ENCODE results near the gene SLC30A3. TPM values are rescaled to one million over a fixed set of nuclear protein-coding genes. Genes with fewer than 3 reads are reported as not detected.
A peak's percentile ranks its signal among the peaks of the same experiment; 100 is the strongest.

SLC30A3 gene
- total and polyA plus RNA-seq, 4 experiments from 2014 or later: not detected

DNA sequence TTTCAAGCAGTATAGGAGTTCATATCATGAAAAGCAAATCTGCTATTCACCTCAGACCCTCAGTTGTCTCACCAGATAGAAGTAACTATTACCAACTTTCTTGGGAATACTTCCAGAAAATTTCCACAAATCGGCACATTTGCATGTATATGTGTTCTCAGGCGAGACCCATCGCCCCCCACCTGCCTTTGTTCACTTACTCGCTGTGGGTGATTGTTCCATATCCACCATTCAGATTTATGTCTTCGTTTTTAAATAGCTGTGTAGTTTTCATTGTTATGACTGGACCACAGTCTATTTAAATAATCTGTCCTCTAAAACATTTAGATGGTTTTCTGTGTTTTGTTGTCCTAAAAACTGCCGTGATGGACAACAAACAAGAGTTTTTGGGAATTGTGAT lies 22.6 kb upstream of the SLC30A3 start:
- H3K27me3 ChIP-seq (ENCODE audit: insufficient read depth, low read length): peaks cover 6% of the 10 kb centered on the region
- DNase-seq: no peak
- ChIA-PET POLR2A (ENCODE audit: partially characterized antibody) (no interaction called here), CTCF (ENCODE audit: partially characterized antibody) (interaction anchor here (0.6 to 9.1 kb wide), 3 partner anchors 18 to 1430 kb away, joined by 3 to 121 read pairs (median 7); no protein-coding TSS in a partner anchor)
- no peaks in the 10 kb centered on the region for H3K4me1 ChIP-seq (ENCODE audit: insufficient read depth, low read length)
- Mint-ChIP-seq H3K36me3 (no peaks in the 10 kb centered on the region), H3K4me1 (no peaks in the 10 kb centered on the region), H3K27ac (no peak overlapping the region), H3K4me3 (no peak overlapping the region), H3K27me3 (peaks cover 8 to 19% of the 10 kb centered on the region in 2 donors), H3K9me3 (peaks cover 0 to 2% (median 0%) of the 10 kb centered on the region in 8 donors)
- H3K27ac ChIP-seq (ENCODE audit: low read depth, low read length): no peak overlapping the region
- no peak overlapping the region for H3K4me3 ChIP-seq (ENCODE audit: low read length in 2 of 2)
- intact Hi-C loops (cut with micrococcal nuclease): no loop called here
- H3K9me3 ChIP-seq (ENCODE audit: control insufficient read depth in 1 of 2, low read length in 2 of 2): no peaks in the 10 kb centered on the region
- H3K36me3 ChIP-seq (ENCODE audit: insufficient read depth, low read length): no peaks in the 10 kb centered on the region

DNA sequence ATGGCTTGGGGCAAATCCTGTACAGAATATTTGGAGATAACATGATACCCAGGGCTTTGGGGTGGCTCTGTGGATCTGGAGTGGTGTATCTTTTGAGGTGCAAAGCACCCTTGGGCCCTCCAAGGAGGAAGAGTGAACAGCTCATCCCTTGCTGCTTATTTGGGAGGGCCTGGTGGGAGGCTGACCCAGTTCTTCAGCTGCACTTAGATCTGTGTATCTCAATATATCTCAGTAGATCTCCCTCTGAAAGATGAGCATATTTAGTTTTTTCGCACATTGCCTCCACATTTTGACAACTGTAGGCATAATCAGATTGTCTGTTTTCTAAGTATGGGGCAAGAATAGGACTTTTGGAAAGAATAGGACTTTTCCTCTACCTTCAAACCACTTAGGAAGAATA lies 22.1 kb upstream of the SLC30A3 start:
- H3K36me3 ChIP-seq (ENCODE audit: insufficient read depth, low read length): no peaks in the 10 kb centered on the region
- POLR2A ChIA-PET (ENCODE audit: partially characterized antibody): no interaction called here
- H3K27ac ChIP-seq (ENCODE audit: low read depth, low read length): no peak overlapping the region
- H3K27me3 ChIP-seq (ENCODE audit: insufficient read depth, low read length): peaks cover 6% of the 10 kb centered on the region
- H3K4me1 ChIP-seq (ENCODE audit: insufficient read depth, low read length): no peaks in the 10 kb centered on the region
- intact Hi-C loops (cut with micrococcal nuclease): no loop called here
- DNase-seq: no peak
- no peak overlapping the region for H3K4me3 ChIP-seq (ENCODE audit: low read length in 2 of 2)
- H3K9me3 ChIP-seq (ENCODE audit: control insufficient read depth in 1 of 2, low read length in 2 of 2): no peaks in the 10 kb centered on the region
- no peaks in the 10 kb centered on the region for H3K36me3 Mint-ChIP-seq
- H3K27me3 Mint-ChIP-seq: peaks cover 8 to 19% of the 10 kb centered on the region in 2 donors
- CTCF ChIA-PET (ENCODE audit: partially characterized antibody): interaction anchor here (0.6 to 9.1 kb wide), 3 partner anchors 18 to 1429 kb away, joined by 3 to 121 read pairs (median 7); no protein-coding TSS in a partner anchor
- peaks cover 0 to under 1% (median under 1%) of the 10 kb centered on the region in 4 donors for H3K4me1 Mint-ChIP-seq
- no peak overlapping the region for H3K27ac Mint-ChIP-seq
- H3K4me3 Mint-ChIP-seq: no peak overlapping the region
- peaks cover 0 to 2% (median 0%) of the 10 kb centered on the region in 8 donors for H3K9me3 Mint-ChIP-seq

DNA sequence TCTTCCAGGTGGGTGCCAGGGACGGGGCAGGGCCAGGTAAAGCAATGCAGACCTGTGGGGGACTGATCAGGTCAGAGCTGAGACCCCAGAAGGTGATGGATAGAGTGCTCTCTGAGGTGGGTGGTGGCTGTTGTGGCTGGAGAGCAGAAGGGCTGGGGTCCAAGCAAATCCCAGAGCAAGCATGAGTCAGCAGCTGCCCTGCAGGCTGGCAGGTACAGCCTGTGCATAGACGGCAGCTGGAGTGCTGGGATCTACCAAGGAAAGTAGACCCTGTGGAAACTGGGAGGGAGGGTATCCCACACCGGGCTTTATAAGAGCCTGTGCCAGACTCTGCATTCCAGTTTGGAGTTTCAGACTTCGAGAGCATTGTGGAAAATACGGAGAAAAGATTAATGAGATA lies 20.0 kb upstream of the SLC30A3 start:
- Mint-ChIP-seq H3K36me3 (no peaks in the 10 kb centered on the region), H3K9me3 (peaks cover 0 to 2% (median 0%) of the 10 kb centered on the region in 8 donors), H3K4me3 (no peak overlapping the region), H3K27me3 (peaks cover 6 to 21% of the 10 kb centered on the region in 2 donors), H3K27ac (no peak overlapping the region), H3K4me1 (peaks cover 0 to 4% (median 1%) of the 10 kb centered on the region in 4 donors)
- H3K36me3 ChIP-seq (ENCODE audit: insufficient read depth, low read length): no peaks in the 10 kb centered on the region
- POLR2A ChIA-PET (ENCODE audit: partially characterized antibody): interaction anchor here (1.0 kb wide), 1 partner anchor 35 kb away, joined by 3 read pairs; no protein-coding TSS in a partner anchor
- H3K4me3 ChIP-seq (ENCODE audit: low read length in 2 of 2): no peak overlapping the region
- no peak for DNase-seq
- CTCF ChIA-PET (ENCODE audit: partially characterized antibody): interaction anchor here (1.2 to 9.1 kb wide), 7 partner anchors 10 to 437 kb away, joined by 3 to 125 read pairs (median 12); no protein-coding TSS in a partner anchor
- no peak overlapping the region for H3K27ac ChIP-seq (ENCODE audit: low read depth, low read length)
- H3K9me3 ChIP-seq (ENCODE audit: control insufficient read depth in 1 of 2, low read length in 2 of 2): no peaks in the 10 kb centered on the region
- intact Hi-C loops (cut with micrococcal nuclease): no loop called here
- H3K27me3 ChIP-seq (ENCODE audit: insufficient read depth, low read length): peaks cover 6% of the 10 kb centered on the region
- no peaks in the 10 kb centered on the region for H3K4me1 ChIP-seq (ENCODE audit: insufficient read depth, low read length)

GRCh38 chr2:27281855-27282559 lies 19.2 kb upstream of the SLC30A3 start, which contains the start of gene TRIM54:
TSS of gene TRIM54 (plus strand) at chr2:27282429. CDS start at chr2:27282732, 303 bp downstream.
- Histone ChIP-seq H3K4me3 (ENCODE audit: low read length in 2 of 2) (no peak within 1 kb of the TSS), H3K9me3 (ENCODE audit: control insufficient read depth in 1 of 2, low read length in 2 of 2) (no peaks in the 10 kb centered on the region), H3K36me3 (ENCODE audit: insufficient read depth, low read length) (no peaks in the 10 kb centered on the region), H3K27me3 (ENCODE audit: insufficient read depth, low read length) (peaks cover 6% of the 10 kb centered on the region), H3K27ac (ENCODE audit: low read depth, low read length) (no peak within 1 kb of the TSS), H3K4me1 (ENCODE audit: insufficient read depth, low read length) (no peaks in the 10 kb centered on the region)
- ChIA-PET POLR2A (ENCODE audit: partially characterized antibody) (interaction anchor here (1.0 kb wide), 1 partner anchor 34 kb away, joined by 3 read pairs; no protein-coding TSS in a partner anchor), CTCF (ENCODE audit: partially characterized antibody) (interaction anchor here (0.6 to 9.1 kb wide), 14 partner anchors 9 to 436 kb away, joined by 3 to 125 read pairs (median 16); partner anchors contain the start of gene SLC30A3)
- Mint-ChIP-seq H3K27me3 (peaks cover 11 to 25% of the 10 kb centered on the region in 2 donors), H3K36me3 (no peaks in the 10 kb centered on the region), H3K27ac (peak within 1 kb of the TSS in 1 of 7 donors; percentile 62), H3K9me3 (peaks cover 0 to 2% (median 0%) of the 10 kb centered on the region in 8 donors), H3K4me1 (peaks cover 0 to 4% (median 1%) of the 10 kb centered on the region in 4 donors), H3K4me3 (no peak within 1 kb of the TSS)
- intact Hi-C loops (cut with micrococcal nuclease): no loop called here
- no peak for DNase-seq

- no peak for DNase-seq
- Mint-ChIP-seq H3K27me3 (peaks cover 11 to 22% of the 10 kb centered on the region in 2 donors), H3K27ac (no peak overlapping the region), H3K9me3 (peaks cover 0 to 2% (median 0%) of the 10 kb centered on the region in 8 donors), H3K4me1 (peaks cover 0 to 4% (median 1%) of the 10 kb centered on the region in 4 donors), H3K36me3 (no peaks in the 10 kb centered on the region), H3K4me3 (no peak overlapping the region)
- POLR2A ChIA-PET (ENCODE audit: partially characterized antibody): no interaction called here
- no peak overlapping the region for H3K27ac ChIP-seq (ENCODE audit: low read depth, low read length)
- H3K9me3 ChIP-seq (ENCODE audit: control insufficient read depth in 1 of 2, low read length in 2 of 2): no peaks in the 10 kb centered on the region
- no peak overlapping the region for H3K4me3 ChIP-seq (ENCODE audit: low read length in 2 of 2)
- H3K4me1 ChIP-seq (ENCODE audit: insufficient read depth, low read length): no peaks in the 10 kb centered on the region
- no peaks in the 10 kb centered on the region for H3K36me3 ChIP-seq (ENCODE audit: insufficient read depth, low read length)
- intact Hi-C loops (cut with micrococcal nuclease): no loop called here
- CTCF ChIA-PET (ENCODE audit: partially characterized antibody): interaction anchor here (0.6 to 9.1 kb wide), 17 partner anchors 9 to 436 kb away, joined by 3 to 125 read pairs (median 7); partner anchors contain the start of gene SLC30A3
- peaks cover 6% of the 10 kb centered on the region for H3K27me3 ChIP-seq (ENCODE audit: insufficient read depth, low read length)
These were observed 18.6 kb upstream of the SLC30A3 start for GRCh38 chr2:27281442-27281841.

DNA sequence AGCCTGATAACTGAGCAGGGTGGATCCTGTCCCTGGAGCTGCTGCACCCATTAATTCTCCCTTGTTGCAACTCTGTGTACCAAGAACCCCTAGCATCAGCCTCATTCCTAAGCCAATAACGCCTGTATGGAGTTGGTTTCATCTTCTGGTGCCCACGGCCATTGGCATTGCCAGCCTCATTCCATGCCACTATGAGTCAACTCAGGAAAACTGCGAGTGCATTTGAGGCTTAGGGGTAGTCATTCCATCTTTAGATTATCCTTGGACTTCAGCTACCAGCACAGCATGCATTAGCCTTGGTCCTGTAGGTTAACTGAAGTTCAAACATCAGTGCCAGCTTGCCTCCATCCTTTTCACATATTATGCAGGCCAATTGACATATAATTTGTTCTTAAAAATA lies 18.0 kb upstream of the SLC30A3 start:
- Mint-ChIP-seq H3K9me3 (peaks cover 0 to 2% (median 0%) of the 10 kb centered on the region in 8 donors), H3K4me1 (peaks cover 0 to 4% (median 1%) of the 10 kb centered on the region in 4 donors), H3K36me3 (no peaks in the 10 kb centered on the region), H3K27me3 (peaks cover 11 to 22% of the 10 kb centered on the region in 2 donors), H3K4me3 (no peak overlapping the region), H3K27ac (no peak overlapping the region)
- intact Hi-C loops (cut with micrococcal nuclease): loop anchor here (1.0 kb wide), 5 partner anchors 16 to 435 kb away; no protein-coding TSS in a partner anchor
- Histone ChIP-seq H3K36me3 (ENCODE audit: insufficient read depth, low read length) (no peaks in the 10 kb centered on the region), H3K9me3 (ENCODE audit: control insufficient read depth in 1 of 2, low read length in 2 of 2) (no peaks in the 10 kb centered on the region), H3K4me1 (ENCODE audit: insufficient read depth, low read length) (no peaks in the 10 kb centered on the region), H3K4me3 (ENCODE audit: low read length in 2 of 2) (no peak overlapping the region), H3K27ac (ENCODE audit: low read depth, low read length) (no peak overlapping the region), H3K27me3 (ENCODE audit: insufficient read depth, low read length) (peaks cover 6% of the 10 kb centered on the region)
- ChIA-PET CTCF (ENCODE audit: partially characterized antibody) (interaction anchor here (0.6 to 9.1 kb wide), 14 partner anchors 10 to 322 kb away, joined by 3 to 125 read pairs (median 20); partner anchors contain the start of gene SLC30A3), POLR2A (ENCODE audit: partially characterized antibody) (interaction anchor here (0.9 kb wide), 1 partner anchor 22 kb away, joined by 3 read pairs; no protein-coding TSS in a partner anchor)
- no peak for DNase-seq

DNA sequence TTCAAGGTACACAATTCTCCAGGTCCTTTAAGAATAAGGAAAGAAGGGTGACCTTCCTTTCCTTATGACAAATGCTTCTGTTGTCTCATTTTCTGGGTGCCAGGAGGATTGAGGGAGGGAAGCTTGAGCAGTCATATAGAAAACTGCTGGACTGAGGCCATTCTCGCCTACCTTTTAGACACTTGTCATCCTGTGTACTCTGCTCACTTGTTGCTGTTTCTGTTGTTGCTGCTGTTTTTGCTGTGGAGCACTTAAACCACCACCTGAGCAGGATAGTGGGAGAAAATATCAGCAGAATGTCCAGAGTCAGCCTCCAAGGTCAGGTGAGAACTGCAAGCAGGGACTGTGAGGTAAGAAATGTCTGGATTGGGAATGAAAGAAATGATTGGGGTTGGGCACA lies 15.2 kb upstream of the SLC30A3 start:
- H3K4me3 Mint-ChIP-seq: no peak overlapping the region

More for the DNA sequence above, 15.2 kb upstream of the SLC30A3 start:
- peaks cover 13 to 15% of the 10 kb centered on the region in 2 donors for H3K27me3 Mint-ChIP-seq
- ChIA-PET CTCF (ENCODE audit: partially characterized antibody) (interaction anchor here (0.5 to 9.1 kb wide), 9 partner anchors 13 to 880 kb away, joined by 3 to 125 read pairs (median 17); partner anchors contain the start of genes ABHD1 and SLC30A3), POLR2A (ENCODE audit: partially characterized antibody) (no interaction called here)
- peaks cover 0 to 4% (median 1%) of the 10 kb centered on the region in 4 donors for H3K4me1 Mint-ChIP-seq
- no peaks in the 10 kb centered on the region for H3K36me3 ChIP-seq (ENCODE audit: insufficient read depth, low read length)
- H3K36me3 Mint-ChIP-seq: no peaks in the 10 kb centered on the region
- no peaks in the 10 kb centered on the region for H3K9me3 ChIP-seq (ENCODE audit: control insufficient read depth in 1 of 2, low read length in 2 of 2)
- peaks cover 0 to 2% (median 0%) of the 10 kb centered on the region in 8 donors for H3K9me3 Mint-ChIP-seq
- no peak overlapping the region for H3K27ac ChIP-seq (ENCODE audit: low read depth, low read length)
- no peak overlapping the region for H3K27ac Mint-ChIP-seq
- no peak overlapping the region for H3K4me3 ChIP-seq (ENCODE audit: low read length in 2 of 2)
- intact Hi-C loops (cut with micrococcal nuclease): no loop called here
- DNase-seq: no peak
- peaks cover 6% of the 10 kb centered on the region for H3K27me3 ChIP-seq (ENCODE audit: insufficient read depth, low read length)
- H3K4me1 ChIP-seq (ENCODE audit: insufficient read depth, low read length): no peaks in the 10 kb centered on the region

Measured in CD4-positive, alpha-beta memory T cell (primary cell).